Measurements from ENCODE around the gene CAPN11.

Gene CAPN11

DNA sequence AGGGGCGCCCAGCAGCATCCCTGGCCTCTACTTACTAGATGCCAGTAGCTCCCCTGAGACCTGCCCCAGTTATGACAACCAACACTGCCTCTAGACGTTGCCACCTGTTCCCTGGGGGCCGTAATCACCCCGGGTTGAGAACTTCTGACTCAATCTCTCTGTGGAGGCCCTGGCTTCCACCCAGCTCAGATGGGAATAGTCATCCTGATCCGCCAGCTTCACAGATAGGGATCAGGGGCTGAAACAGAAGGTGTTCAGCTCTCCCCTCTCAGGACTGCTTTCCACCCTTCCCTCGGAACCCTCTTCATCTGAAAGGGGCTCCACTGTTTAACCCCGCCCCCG, 3.3 kb downstream of the CAPN11 start:
- H3K4me2 ChIP-seq (ENCODE audit: low read depth, low read length, poor library complexity, severe bottlenecking) = no peak overlapping the region
- no peaks in the 10 kb centered on the region for H3K36me3 ChIP-seq (ENCODE audit: low read length)
- no peak overlapping the region for H3K27ac ChIP-seq (ENCODE audit: low read depth, low read length)
- no peaks in the 10 kb centered on the region for H3K9me3 ChIP-seq (ENCODE audit: insufficient read depth, low read length)
- H3K4me3 ChIP-seq (ENCODE audit: insufficient read depth, low read length, poor library complexity, severe bottlenecking) = no peak overlapping the region
- no peaks in the 10 kb centered on the region for H3K27me3 ChIP-seq (ENCODE audit: low read length)
- H3K79me2 ChIP-seq (ENCODE audit: insufficient read depth, low read length) = no peaks in the 10 kb centered on the region
- no peaks in the 10 kb centered on the region for H4K20me1 ChIP-seq (ENCODE audit: low read depth, low read length)
- no peaks in the 10 kb centered on the region for H3K9me2 ChIP-seq (replicated peaks; ENCODE audit: insufficient read depth, low read length)
- H3K9ac ChIP-seq (ENCODE audit: low read length) = no peak overlapping the region
- no peaks in the 10 kb centered on the region for H3F3A ChIP-seq (ENCODE audit: insufficient read depth)
- H2AFZ ChIP-seq (ENCODE audit: low read depth, low read length, severe bottlenecking) = no peak overlapping the region
- no peak for TF ChIP-seq EZH2phosphoT487 (conservative IDR thresholded peaks at IDR 0.05; ENCODE audit: low read length)

DNA sequence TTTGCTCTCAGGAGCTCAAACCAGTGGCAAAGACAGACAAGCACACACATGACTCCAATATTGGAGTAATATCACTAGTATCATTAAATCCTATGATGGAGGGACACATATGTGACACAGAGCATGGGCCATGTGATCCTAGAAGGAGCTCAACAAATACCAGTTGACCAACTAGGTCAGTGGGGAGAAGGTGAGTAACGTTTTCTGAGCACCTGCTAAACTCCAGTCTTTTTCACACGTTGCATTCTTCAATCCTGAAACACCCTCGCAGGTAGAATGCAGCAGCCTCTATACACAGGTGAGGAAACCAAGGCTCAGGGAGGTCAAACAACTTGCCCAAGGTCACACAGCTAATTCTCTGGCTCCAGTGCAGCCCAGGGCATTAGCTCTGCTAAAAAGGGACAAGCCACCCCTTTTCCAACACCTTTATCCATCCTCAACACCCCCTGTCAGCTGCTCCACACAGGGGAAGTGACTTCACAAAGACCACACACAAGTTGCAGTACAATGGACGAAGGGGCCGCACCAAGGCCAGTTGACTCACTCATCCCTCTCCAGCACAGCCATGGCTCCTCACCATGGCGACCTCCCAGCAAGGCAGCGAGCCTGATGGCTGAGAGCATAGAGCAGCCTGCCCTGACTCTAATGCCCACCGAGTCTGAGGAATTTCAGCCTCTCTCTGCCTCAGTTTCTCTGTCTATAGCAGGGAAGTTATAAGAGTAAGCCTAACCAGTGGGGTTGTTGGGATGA, 4.4 kb downstream of the CAPN11 start:
- Histone ChIP-seq H3K9ac (ENCODE audit: low read length) (no peak overlapping the region), H3K36me3 (ENCODE audit: low read length) (no peaks in the 10 kb centered on the region), H4K20me1 (ENCODE audit: low read depth, low read length) (no peaks in the 10 kb centered on the region), H3F3A (ENCODE audit: insufficient read depth) (no peaks in the 10 kb centered on the region), H3K4me3 (ENCODE audit: insufficient read depth, low read length, poor library complexity, severe bottlenecking) (no peak overlapping the region), H3K27ac (ENCODE audit: low read depth, low read length) (no peak overlapping the region), H3K79me2 (ENCODE audit: insufficient read depth, low read length) (no peaks in the 10 kb centered on the region), H3K4me2 (ENCODE audit: low read depth, low read length, poor library complexity, severe bottlenecking) (no peak overlapping the region), H3K9me2 (replicated peaks; ENCODE audit: insufficient read depth, low read length) (no peaks in the 10 kb centered on the region), H3K9me3 (ENCODE audit: insufficient read depth, low read length) (no peaks in the 10 kb centered on the region), H2AFZ (ENCODE audit: low read depth, low read length, severe bottlenecking) (no peak overlapping the region), H3K27me3 (ENCODE audit: low read length) (no peaks in the 10 kb centered on the region)
- TF ChIP-seq, protein P1, sequence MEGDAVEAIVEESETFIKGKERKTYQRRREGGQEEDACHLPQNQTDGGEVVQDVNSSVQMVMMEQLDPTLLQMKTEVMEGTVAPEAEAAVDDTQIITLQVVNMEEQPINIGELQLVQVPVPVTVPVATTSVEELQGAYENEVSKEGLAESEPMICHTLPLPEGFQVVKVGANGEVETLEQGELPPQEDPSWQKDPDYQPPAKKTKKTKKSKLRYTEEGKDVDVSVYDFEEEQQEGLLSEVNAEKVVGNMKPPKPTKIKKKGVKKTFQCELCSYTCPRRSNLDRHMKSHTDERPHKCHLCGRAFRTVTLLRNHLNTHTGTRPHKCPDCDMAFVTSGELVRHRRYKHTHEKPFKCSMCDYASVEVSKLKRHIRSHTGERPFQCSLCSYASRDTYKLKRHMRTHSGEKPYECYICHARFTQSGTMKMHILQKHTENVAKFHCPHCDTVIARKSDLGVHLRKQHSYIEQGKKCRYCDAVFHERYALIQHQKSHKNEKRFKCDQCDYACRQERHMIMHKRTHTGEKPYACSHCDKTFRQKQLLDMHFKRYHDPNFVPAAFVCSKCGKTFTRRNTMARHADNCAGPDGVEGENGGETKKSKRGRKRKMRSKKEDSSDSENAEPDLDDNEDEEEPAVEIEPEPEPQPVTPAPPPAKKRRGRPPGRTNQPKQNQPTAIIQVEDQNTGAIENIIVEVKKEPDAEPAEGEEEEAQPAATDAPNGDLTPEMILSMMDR (IDR thresholded peaks at IDR 0.05; ENCODE audit: insufficient read depth, low read length, poor library complexity, severe bottlenecking) = no peak
- no peak for TF ChIP-seq EZH2phosphoT487 (conservative IDR thresholded peaks at IDR 0.05; ENCODE audit: low read length)

DNA sequence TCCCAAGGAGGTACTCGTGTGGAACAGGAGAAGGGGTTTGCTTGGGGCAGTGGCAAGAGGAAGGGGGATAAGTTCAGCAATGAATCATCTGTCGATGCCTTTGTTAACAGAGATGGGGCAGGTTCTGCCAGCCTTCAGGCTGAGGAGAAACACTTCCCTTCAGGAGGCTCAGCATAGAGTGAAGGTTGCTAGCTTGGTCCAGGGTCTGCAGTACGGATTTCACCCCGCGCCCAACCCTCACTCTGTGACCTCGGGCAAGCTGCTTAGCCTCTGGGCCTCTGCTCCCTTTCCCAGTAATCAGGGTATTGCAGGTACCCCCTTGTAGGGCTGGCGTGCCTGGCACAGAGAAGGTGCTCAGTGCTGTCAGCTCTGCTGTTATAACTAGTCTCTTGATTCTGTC, 7.5 kb downstream of the CAPN11 start:
- no peak overlapping the region for H3K27ac ChIP-seq (ENCODE audit: low read depth, low read length)
- no peak overlapping the region for H3K9ac ChIP-seq (ENCODE audit: low read length)
- no peak overlapping the region for H2AFZ ChIP-seq (ENCODE audit: low read depth, low read length, severe bottlenecking)

More for the DNA sequence above, 7.5 kb downstream of the CAPN11 start:
- no peaks in the 10 kb centered on the region for H3K79me2 ChIP-seq (ENCODE audit: insufficient read depth, low read length)
- H3K4me2 ChIP-seq (ENCODE audit: low read depth, low read length, poor library complexity, severe bottlenecking) = no peak overlapping the region
- no peaks in the 10 kb centered on the region for H3F3A ChIP-seq (ENCODE audit: insufficient read depth)
- H3K36me3 ChIP-seq (ENCODE audit: low read length) = no peaks in the 10 kb centered on the region
- H3K9me3 ChIP-seq (ENCODE audit: insufficient read depth, low read length) = no peaks in the 10 kb centered on the region
- no peaks in the 10 kb centered on the region for H4K20me1 ChIP-seq (ENCODE audit: low read depth, low read length)
- no peaks in the 10 kb centered on the region for H3K27me3 ChIP-seq (ENCODE audit: low read length)
- no peak overlapping the region for H3K4me3 ChIP-seq (ENCODE audit: insufficient read depth, low read length, poor library complexity, severe bottlenecking)
- TF ChIP-seq EZH2phosphoT487 (conservative IDR thresholded peaks at IDR 0.05; ENCODE audit: low read length) = no peak
- TF ChIP-seq, protein P1 (IDR thresholded peaks at IDR 0.05; ENCODE audit: insufficient read depth, low read length, poor library complexity, severe bottlenecking) = no peak
- no peaks in the 10 kb centered on the region for H3K9me2 ChIP-seq (replicated peaks; ENCODE audit: insufficient read depth, low read length)

All from SU-DHL-6 (cell line).